PC-9 (cell line): ENCODE data around the gene RTN1. TPM values are rescaled to one million over a fixed set of nuclear protein-coding genes. Genes with fewer than 3 reads are reported as not detected.

Source experiments
- BruUV-seq: library from RNA; stranded (reverse); fragments of 400-500 nt; replicated peaks from 2 replicates; lab custom pipeline; 2021; lab: Mats Ljungman, UMichigan
- CTCF ChIA-PET: fragments of 300-600 bp; sonication (Branson Sonifier 250); formaldehyde crosslinking; loops from one replicate; lab custom pipeline; 2022; ENCODE audit warnings: antibody characterized with exemption; lab: Charles Lee
- POLR2A ChIA-PET: fragments of 300-600 bp; sonication (Branson Sonifier 250); formaldehyde crosslinking; loops from one replicate; lab custom pipeline; 2022; ENCODE audit warnings: antibody characterized with exemption; ENCODE audit not compliant: unreplicated experiment; lab: Charles Lee
- DNase-seq, 2 experiments: peaks; one replicate each; pipeline versions ENCODE4 v3.0.0 to v3.0.0-alpha.2; 2015 to 2022; ENCODE audit warnings: mixed read lengths in 1 of 2
- H2AFZ ChIP-seq: fragments of 200-600 bp; sonication (generic); 2 replicates; pipeline ENCODE4 v1.8.1; 2017; ENCODE audit warnings: antibody characterized with exemption
- H3F3A ChIP-seq: fragments of 200-600 bp; sonication (generic); 2 replicates; pipeline ENCODE4 v1.8.1; 2017; ENCODE audit warnings: antibody characterized with exemption, mild to moderate bottlenecking, low read depth; ENCODE audit not compliant: insufficient read depth
- H3K27ac ChIP-seq: fragments of 200-600 bp; sonication (generic); 2 replicates; pipeline ENCODE4 v1.6.1; 2016; ENCODE audit warnings: mixed run types
- H3K27me3 ChIP-seq: fragments of 200-600 bp; sonication (generic); 2 replicates; pipeline ENCODE4 v1.6.1; 2016; ENCODE audit warnings: low read depth, mixed run types; ENCODE audit not compliant: insufficient read depth
- H3K36me3 ChIP-seq: fragments of 200-600 bp; sonication (generic); 2 replicates; pipeline ENCODE4 v1.6.1; 2016; ENCODE audit warnings: low read depth, mixed run types
- H3K4me1 ChIP-seq: fragments of 200-600 bp; sonication (generic); replicated peaks from 2 replicates; pipeline ENCODE4 v1.6.1; 2016; ENCODE audit warnings: mixed run types; ENCODE audit not compliant: insufficient read depth
- H3K4me2 ChIP-seq: fragments of 200-600 bp; sonication (generic); 2 replicates; pipeline ENCODE4 v1.6.1; 2017; ENCODE audit warnings: mixed run types
- H3K4me3 ChIP-seq: fragments of 200-600 bp; sonication (generic); 2 replicates; pipeline ENCODE4 v1.6.1; 2016; ENCODE audit warnings: mixed run types
- H3K79me2 ChIP-seq: fragments of 200-600 bp; sonication (generic); 2 replicates; pipeline ENCODE4 v1.6.1; 2017; ENCODE audit warnings: low read depth, mixed run types
- H3K9me2 ChIP-seq: fragments of 200-600 bp; sonication (generic); 2 replicates; pipeline ENCODE4 v1.8.1; 2017; ENCODE audit warnings: mild to moderate bottlenecking; ENCODE audit not compliant: insufficient read depth
- H3K9me3 ChIP-seq: fragments of 200-600 bp; sonication (generic); 2 replicates; pipeline ENCODE4 v1.8.1; 2016; ENCODE audit warnings: low read depth; ENCODE audit not compliant: insufficient read depth
- H4K20me1 ChIP-seq: fragments of 200-600 bp; sonication (generic); 2 replicates; pipeline ENCODE4 v1.8.1; 2017; ENCODE audit not compliant: insufficient read depth
- EZH2 ChIP-seq: fragments of 200-600 bp; sonication (generic); IDR thresholded peaks from 2 replicates; pipeline ENCODE4 v1.8.0; 2017; ENCODE audit warnings: antibody characterized with exemption, low read depth
- intact Hi-C: fragments of 100-400 bp; cut with micrococcal nuclease; formaldehyde crosslinking; loops from one replicate; pipeline ENCODE4 v1.10.0; 2022; ENCODE audit not compliant: unreplicated experiment
- total RNA-seq: library from RNA; stranded (reverse); gene quantifications from 2 replicates; pipeline ENCODE4 v1.2.3, GENCODE V29; 2021
- TF ChIP-seq, protein P1 (sequence below): fragments of 200-600 bp; sonication (generic); conservative IDR thresholded peaks from 2 replicates; pipeline ENCODE4 v1.6.1; 2017; ENCODE audit warnings: mixed run types, antibody characterized with exemption, mild to moderate bottlenecking, moderate library complexity

RTN1 gene
- total RNA-seq, 1 experiment from 2014 or later: not detected

GRCh38 chr14:59871166-59871495 lies 555 bp upstream of the RTN1 start:
- no peaks in the 10 kb centered on the region for H3K27me3 ChIP-seq

DNA sequence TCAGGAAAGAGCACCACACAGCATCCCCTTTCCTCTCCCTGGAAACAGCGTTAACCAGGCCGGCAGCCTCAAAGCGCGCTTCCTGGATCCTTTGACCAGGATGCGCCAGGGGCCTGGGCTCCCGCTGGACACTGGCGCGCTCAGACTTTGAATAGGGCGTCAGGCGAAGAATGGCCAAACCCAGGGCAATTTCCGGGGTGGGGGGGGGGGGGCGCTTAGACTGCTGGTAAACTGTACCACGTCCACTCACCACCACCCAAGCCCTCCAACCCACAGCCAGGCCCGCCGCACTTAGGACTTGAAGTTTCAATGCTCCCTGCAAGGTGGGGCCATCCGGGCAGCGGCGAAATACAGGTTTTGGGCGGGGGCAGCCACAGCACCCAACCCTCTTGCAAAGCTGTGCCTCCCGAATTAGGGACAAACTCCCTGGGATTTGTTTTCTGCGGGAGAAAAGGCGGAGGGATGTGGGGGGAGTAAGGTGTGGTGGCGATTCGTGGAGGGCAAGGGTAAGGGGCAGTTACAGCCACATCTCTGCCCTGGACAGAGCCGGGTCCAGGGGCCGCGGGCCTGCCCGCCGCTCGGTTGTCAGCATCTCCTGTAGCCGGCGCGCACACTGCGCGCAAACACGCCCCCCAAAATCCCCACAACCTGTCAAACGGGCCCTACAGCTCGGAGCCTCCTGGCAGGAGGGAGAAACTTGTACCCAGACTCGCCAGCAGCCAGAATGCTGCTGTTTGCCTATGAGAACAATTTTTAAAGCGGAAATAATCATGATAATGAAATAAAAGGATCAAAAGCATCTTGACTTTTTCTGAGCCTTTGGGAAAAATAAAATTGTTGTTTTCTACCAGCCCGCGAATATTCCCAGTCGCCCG lies 958 bp downstream of the RTN1 start:
- no TSS peak for BruUV-seq
- Histone ChIP-seq H3K27me3 (no peaks in the 10 kb centered on the region), H3K4me2 (no peak overlapping the region), H3K27ac (no peak overlapping the region), H3K36me3 (no peaks in the 10 kb centered on the region), H3K9me3 (no peaks in the 10 kb centered on the region), H3K4me3 (no peak overlapping the region), H2AFZ (no peak overlapping the region), H3K9me2 (no peaks in the 10 kb centered on the region), H4K20me1 (no peaks in the 10 kb centered on the region), H3K4me1 (no peaks in the 10 kb centered on the region), H3K79me2 (no peaks in the 10 kb centered on the region), H3F3A (no peaks in the 10 kb centered on the region)
- ChIA-PET POLR2A (no interaction called here), CTCF (no interaction called here)
- DNase-seq: no peak
- TF ChIP-seq, protein P1, sequence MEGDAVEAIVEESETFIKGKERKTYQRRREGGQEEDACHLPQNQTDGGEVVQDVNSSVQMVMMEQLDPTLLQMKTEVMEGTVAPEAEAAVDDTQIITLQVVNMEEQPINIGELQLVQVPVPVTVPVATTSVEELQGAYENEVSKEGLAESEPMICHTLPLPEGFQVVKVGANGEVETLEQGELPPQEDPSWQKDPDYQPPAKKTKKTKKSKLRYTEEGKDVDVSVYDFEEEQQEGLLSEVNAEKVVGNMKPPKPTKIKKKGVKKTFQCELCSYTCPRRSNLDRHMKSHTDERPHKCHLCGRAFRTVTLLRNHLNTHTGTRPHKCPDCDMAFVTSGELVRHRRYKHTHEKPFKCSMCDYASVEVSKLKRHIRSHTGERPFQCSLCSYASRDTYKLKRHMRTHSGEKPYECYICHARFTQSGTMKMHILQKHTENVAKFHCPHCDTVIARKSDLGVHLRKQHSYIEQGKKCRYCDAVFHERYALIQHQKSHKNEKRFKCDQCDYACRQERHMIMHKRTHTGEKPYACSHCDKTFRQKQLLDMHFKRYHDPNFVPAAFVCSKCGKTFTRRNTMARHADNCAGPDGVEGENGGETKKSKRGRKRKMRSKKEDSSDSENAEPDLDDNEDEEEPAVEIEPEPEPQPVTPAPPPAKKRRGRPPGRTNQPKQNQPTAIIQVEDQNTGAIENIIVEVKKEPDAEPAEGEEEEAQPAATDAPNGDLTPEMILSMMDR: no peak
- TF ChIP-seq EZH2: no peak
- intact Hi-C loops: no loop called here

More at GRCh38 chr14:59871166-59871495, 555 bp upstream of the RTN1 start:
- CTCF ChIA-PET: no interaction called here
- Histone ChIP-seq H3K27ac (no peak overlapping the region), H3K9me3 (no peaks in the 10 kb centered on the region), H3K4me1 (no peaks in the 10 kb centered on the region), H2AFZ (no peak overlapping the region), H3K9me2 (no peaks in the 10 kb centered on the region), H3K36me3 (no peaks in the 10 kb centered on the region), H3K79me2 (no peaks in the 10 kb centered on the region), H4K20me1 (no peaks in the 10 kb centered on the region), H3F3A (no peaks in the 10 kb centered on the region), H3K4me3 (no peak overlapping the region), H3K4me2 (no peak overlapping the region)
- TF ChIP-seq EZH2: no peak
- TF ChIP-seq, protein P1: no peak
- no TSS peak for BruUV-seq
- DNase-seq: no peak
- POLR2A ChIA-PET: no interaction called here
- intact Hi-C loops: no loop called here

DNA sequence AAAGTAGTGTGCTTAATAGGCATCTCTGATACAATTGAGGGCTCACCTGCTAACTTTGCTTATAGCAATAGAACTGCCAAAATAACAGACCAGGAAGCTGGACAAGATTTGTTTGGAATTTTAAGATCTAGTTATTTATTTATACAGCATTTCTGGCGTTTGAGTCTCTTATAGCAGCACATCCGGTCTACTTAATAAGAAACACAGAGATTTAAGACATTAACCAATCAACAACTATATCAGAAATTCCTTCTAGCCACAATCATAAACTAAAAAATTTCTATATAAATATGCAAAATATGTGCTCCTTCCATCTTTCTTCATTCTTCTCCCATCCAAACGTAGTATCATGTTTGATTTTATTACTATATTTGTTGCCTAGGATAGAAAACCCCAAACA lies 2.6 kb downstream of the RTN1 start:
- Histone ChIP-seq H4K20me1 (no peaks in the 10 kb centered on the region), H3K9me3 (no peaks in the 10 kb centered on the region), H3K79me2 (no peaks in the 10 kb centered on the region), H3K4me2 (no peak overlapping the region), H3K4me3 (no peak overlapping the region), H3K36me3 (no peaks in the 10 kb centered on the region), H3K27me3 (no peaks in the 10 kb centered on the region), H3K27ac (no peak overlapping the region), H2AFZ (no peak overlapping the region), H3K4me1 (no peaks in the 10 kb centered on the region), H3K9me2 (no peaks in the 10 kb centered on the region), H3F3A (no peaks in the 10 kb centered on the region)
- ChIA-PET CTCF (no interaction called here), POLR2A (no interaction called here)
- no peak for DNase-seq
- no peak for TF ChIP-seq EZH2
- TF ChIP-seq, protein P1: no peak
- intact Hi-C loops: no loop called here
- no TSS peak for BruUV-seq
